SHP77 (cell line): ENCODE results near the gene MIEN1.
"Not testable (repeated sequence)": the region's sequence is repeated elsewhere in the genome, so short reads cannot be mapped to it uniquely, and the experiment has no call there.

Experiments used
- DNase-seq, 2 experiments: peaks; one replicate each; lab custom pipeline; 2025; lab: John Stamatoyannopoulos, UW

Gene MIEN1

DNA sequence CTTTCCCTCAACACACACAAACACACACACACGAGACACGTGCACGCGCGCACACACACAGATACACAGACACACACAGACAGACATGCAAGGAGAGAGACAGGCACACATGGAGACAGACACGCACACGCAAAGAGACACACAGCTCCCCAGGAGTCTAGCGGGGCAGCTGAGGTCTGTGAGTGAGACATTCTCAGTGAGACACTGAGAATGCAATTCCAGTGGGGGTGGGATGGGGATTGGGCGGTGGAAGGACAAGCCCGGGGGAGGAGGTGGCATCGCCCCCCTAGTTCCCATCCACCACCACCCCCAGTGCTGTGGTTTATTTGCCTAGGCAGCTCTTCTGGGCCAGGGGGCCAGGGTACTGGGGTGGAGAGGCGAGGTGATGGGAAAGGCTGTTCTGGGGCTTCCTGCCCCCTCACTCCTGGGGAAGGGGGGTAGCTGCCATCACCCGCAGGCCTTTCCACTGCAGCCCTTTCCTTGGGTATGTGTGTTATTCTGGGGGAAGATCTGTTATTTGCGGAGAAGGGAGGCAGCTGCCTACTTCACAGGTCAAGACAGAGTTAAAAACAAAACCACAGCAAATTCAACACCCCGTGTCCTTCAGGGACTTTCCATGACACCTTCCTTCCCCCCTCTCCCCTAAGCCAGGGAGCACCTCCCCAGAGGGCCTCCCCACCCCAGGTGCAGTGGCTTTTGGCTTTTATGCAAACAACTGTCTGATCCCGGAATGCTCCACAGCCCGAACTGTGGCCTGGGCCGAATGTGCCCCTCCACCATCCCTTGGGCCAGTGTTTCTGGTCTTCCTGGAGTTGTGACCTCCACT, 25.4 kb upstream of the MIEN1 start:
- DNase-seq: no peak

DNA sequence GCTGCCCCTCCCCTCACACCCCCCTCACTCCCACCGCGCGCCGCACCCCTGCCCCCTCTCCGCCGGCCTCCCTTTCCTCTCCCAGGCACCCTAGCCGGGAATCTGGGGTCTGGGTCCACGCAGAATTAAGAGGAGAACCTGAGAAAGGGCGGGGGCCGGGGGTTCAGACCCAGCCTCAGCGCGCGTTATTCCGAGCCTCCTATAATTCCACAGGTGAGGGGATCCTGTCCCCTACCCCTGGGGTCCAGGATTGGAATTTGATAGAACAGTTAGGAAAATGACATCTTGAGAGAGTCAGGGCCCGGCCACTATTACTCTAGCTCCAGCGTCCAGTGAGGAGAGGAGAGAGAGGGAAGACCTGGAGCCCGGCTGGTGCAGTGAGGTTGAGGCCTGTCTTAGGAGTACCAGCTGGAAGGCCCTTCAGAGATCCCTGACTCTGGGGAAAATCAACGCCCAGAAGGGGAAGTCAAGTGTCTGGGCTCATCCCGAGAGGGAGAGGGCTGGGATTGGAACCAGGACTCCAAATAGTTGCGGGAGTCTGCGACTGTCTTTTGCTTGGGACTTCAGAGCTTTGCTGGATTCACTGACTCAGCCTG, 24.7 kb upstream of the MIEN1 start:
- no peak for DNase-seq

- peak; percentile 51 to 78 for DNase-seq
These were observed 24.0 kb upstream of the MIEN1 start for GRCh38 chr17:39754161-39754957.

- DNase-seq: peak in 1 of 2 experiments; percentile 36
These were observed 23.3 kb upstream of the MIEN1 start for GRCh38 chr17:39753514-39754160.

GRCh38 chr17:39752241-39752881, 22.0 kb upstream of the MIEN1 start:
- DNase-seq: no peak

- DNase-seq: no peak
These were observed 21.3 kb upstream of the MIEN1 start for GRCh38 chr17:39751637-39752036.

GRCh38 chr17:39751016-39751543, 20.7 kb upstream of the MIEN1 start:
- no peak for DNase-seq

DNA sequence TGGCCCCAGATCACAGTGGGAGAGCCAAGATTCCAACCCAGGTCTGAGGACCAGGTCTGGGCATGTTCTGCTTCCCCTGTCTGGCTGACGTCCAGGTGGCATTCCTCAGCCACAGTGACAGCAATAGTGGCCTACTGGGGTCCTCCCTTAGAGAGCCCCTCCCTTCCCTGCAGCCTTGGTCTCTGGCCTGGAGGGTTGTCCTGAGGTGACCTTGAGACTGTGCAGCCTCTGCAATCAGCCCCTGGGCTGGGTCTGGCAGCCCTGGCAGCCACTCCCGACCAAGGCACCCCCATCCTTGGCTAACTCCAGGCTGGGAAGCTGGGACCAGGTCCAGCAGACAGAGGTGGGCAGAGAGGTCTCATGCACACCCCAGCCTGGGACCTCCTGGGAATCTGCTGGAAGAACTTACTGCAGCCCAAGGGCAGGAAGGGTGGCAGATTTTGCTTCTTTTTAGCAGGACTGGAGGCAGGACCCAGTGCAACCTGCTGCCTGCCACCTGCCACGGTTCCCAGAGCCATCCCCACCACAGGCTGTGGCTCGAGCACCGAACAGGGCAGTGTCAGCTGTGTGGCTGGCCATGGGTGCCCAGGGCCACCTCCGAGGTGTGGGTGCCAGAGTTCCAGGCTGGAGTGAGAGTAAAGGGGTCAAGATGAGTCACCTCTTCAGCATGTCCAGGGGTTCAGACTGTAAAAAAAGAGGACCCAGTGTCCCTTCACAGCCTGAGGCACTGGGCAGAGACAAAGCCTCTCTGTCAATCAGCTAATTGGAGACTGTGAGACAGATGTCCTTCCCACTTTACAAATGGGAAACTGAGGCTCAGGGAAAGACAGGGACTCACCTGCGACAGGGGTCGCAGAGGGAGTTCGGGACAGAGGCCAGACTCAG, 20.0 kb upstream of the MIEN1 start:
- DNase-seq: no peak

- DNase-seq: not testable (repeated sequence)
These were observed 18.2 kb upstream of the MIEN1 start for GRCh38 chr17:39748444-39749034.

GRCh38 chr17:39747745-39748144, 17.4 kb upstream of the MIEN1 start:
- DNase-seq: no peak

- DNase-seq: no peak
These were observed 15.8 kb upstream of the MIEN1 start for GRCh38 chr17:39746145-39746461.

DNA sequence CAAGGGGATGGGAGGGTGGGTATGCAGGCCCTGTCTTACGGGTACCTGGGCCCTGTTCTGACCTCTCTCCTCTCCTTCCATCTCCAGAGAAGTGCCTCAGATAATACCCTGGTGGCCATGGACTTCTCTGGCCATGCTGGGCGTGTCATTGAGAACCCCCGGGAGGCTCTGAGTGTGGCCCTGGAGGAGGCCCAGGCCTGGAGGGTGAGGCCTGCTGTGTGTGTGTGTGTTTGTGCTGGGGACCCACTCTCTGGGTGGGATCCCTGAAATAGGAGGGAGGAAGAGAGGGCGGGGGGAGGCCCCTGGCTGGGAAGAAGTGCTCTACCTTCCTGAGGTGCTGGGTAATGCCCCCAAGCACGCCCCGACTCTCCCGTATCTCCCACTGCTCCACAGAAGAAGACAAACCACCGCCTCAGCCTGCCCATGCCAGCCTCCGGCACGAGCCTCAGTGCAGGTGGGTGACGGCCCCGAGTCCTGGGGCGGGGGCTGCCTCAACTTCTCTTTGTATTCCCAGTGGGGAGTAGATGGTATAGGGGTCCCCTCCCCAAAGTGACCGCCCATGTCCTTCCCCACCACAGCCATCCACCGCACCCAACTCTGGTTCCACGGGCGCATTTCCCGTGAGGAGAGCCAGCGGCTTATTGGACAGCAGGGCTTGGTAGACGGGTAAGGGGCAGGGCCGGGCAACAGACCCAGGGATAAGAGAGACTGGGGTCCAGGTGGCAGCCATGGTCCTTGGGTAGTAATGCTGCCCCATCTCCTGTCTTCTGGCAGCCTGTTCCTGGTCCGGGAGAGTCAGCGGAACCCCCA, 15.2 kb upstream of the MIEN1 start:
- no peak for DNase-seq

- DNase-seq: no peak
These were observed 14.5 kb upstream of the MIEN1 start for GRCh38 chr17:39744836-39745215.

- no peak for DNase-seq
These were observed 13.9 kb upstream of the MIEN1 start for GRCh38 chr17:39744075-39744835.

DNA sequence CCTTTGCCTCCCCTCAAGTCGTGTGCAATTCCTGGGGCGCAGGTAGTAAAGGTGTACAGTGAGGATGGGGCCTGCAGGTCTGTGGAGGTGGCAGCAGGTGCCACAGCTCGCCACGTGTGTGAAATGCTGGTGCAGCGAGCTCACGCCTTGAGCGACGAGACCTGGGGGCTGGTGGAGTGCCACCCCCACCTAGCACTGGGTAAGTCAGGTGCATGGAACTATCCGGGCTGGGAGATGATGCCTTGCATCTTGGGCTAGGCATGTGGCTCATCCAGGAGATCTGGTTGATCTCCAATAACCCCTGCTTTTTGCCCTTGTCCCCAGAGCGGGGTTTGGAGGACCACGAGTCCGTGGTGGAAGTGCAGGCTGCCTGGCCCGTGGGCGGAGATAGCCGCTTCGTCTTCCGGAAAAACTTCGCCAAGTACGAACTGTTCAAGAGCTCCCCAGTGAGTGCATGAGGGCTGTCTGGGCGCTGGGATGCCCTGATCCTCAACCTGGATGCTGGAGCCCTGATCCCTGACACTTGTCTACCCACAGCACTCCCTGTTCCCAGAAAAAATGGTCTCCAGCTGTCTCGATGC, 12.6 kb upstream of the MIEN1 start:
- no peak for DNase-seq

- DNase-seq: no peak
These were observed 12.0 kb upstream of the MIEN1 start for GRCh38 chr17:39742126-39742855.

DNA sequence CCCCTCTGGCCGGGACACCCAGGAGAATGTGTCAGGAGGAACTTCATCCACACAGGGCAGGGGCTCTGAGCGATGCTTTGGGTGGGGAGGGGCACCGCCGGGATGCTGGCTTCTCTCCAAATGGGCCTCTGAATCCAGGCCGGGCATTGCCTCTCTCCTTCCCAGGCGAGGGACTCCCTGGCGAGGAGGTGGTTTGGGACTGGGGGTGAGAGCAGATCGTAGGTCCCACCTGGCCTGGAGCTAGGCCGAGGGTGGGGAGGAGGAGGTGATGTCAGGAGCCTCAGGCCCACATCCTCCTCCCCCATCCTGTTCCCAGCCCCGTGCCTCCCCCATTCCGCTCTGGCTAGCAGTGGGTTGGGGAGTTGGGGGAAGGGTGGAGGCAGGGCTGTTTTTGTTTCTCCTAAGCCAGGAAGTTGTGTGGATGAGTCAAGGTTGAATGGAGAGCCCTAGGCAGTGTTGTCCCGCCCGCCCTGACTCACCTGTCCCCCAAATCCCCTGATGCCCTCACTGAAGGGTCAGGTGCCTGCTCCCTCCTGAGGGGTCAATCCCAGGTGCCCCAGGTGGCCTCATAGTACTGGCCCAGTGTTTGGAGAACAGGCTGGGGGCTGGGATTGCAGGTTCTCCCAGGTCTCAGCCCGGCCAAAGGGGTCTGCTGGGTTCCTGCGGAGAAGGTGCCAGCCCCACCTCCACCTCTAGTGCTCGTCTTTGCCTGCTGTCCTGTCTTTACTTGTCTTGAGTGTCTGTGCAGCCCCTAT, 10.2 kb upstream of the MIEN1 start:
- no peak for DNase-seq
